H1 (cell line): ENCODE data around the gene SNX21. TPM values are rescaled to one million over a fixed set of nuclear protein-coding genes. Genes with fewer than 3 reads are reported as not detected.

ENCODE experiments used
- SRF ChIP-seq: IDR thresholded peaks from 2 replicates; pipeline ENCODE4 v1.6.1; 2011; ENCODE audit warnings: mild to moderate bottlenecking, low read depth, low read length, moderate library complexity
- polyA plus RNA-seq, 7 experiments: library from polyadenylated mRNA; depleted of rRNA in 3 of 7; stranded (reverse) in 5 of 7; unstranded in 2 of 7; fragments of >200 nt in 5 of 7; fragments of 200-250 nt in 2 of 7; gene quantifications; 1 replicate in 5 of 7; 2 replicates in 1 of 7; 4 replicates in 1 of 7; pipeline versions ENCODE4 v1.2.1 to v1.2.3, GENCODE V29; 2011 to 2013; ENCODE audit warnings: missing spikeins in 2 of 7, mixed read lengths in 2 of 7
- total RNA-seq: library from RNA; stranded (reverse); fragmentation: NEBNext Ultra II Directional; extraction: Animal tissue kit (Norgen Biotek cat#: 25700); gene quantifications from 2 replicates; pipeline ENCODE4 v1.2.1, GENCODE V29; 2021
- TF ChIP-seq, protein P1 (sequence below): IDR thresholded peaks from 2 replicates; pipeline ENCODE4 v1.6.1; 2012; ENCODE audit warnings: low read length, inconsistent platforms

Gene SNX21
- total and polyA plus RNA-seq, 2 of the 8 experiments (the other 6 are each of a cell fraction or from before 2014, with no cell fraction given), result 15.8 to 16.8 TPM

DNA sequence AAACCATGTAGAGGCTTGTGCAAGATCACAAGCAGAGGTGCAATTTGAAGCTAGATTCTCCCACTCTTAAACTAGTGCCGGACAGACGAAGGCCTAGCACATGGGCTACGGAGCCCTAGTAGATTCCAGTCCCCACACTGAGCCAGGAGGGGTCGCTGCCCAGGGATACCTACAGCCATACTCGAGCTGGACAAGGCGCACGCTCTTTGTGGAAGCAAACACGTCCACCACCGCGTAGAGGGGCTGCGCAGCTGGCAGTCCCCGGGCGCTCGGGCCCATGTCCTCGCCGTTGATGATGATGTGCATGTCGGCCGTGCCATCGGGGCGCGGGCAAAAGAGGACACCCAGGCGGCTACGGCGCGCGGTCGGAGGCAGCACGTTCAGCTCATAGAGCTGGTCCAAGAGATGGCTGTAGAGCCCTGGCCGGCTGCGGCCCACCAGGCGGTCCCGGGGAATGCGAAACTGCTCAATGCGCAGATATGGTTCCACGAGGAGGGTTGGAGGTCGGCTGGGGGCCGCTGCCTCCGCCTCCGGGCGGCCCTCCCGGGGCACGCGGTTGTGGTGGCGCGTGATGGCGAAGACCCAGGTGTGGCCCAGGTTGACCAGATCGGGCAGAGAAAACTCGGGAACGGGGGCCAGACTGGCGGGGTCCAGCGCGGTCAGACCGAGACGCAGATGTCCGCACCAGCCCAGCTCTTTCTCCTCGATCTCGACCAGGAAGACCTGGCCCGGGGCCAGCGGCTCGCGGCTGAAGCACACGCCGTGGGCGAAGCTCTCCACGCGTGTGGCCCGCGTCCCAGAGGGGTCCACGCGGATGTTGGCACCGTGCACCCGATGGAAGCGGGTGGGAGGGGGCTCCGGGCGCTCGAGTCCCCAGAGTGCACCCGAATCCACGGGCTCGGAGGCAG lies 56.7 kb downstream of the SNX21 start (continued):
- TF ChIP-seq, protein P1, sequence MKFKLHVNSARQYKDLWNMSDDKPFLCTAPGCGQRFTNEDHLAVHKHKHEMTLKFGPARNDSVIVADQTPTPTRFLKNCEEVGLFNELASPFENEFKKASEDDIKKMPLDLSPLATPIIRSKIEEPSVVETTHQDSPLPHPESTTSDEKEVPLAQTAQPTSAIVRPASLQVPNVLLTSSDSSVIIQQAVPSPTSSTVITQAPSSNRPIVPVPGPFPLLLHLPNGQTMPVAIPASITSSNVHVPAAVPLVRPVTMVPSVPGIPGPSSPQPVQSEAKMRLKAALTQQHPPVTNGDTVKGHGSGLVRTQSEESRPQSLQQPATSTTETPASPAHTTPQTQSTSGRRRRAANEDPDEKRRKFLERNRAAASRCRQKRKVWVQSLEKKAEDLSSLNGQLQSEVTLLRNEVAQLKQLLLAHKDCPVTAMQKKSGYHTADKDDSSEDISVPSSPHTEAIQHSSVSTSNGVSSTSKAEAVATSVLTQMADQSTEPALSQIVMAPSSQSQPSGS, result no peak
- TF ChIP-seq SRF, result no peak
- TF ChIP-seq, all 59 proteins: peak for 13
